H1 (cell line): ENCODE data around the gene INO80C.

Source experiments
- HDAC6 ChIP-seq: IDR thresholded peaks from one replicate; pipeline ENCODE4 v1.7.1; 2012; ENCODE audit warnings: low read depth, mild to moderate bottlenecking, inconsistent platforms, low read length, moderate library complexity
- POLR2A ChIP-seq, 2 experiments: IDR thresholded peaks; 1 replicate in 1 of 2; 2 replicates in 1 of 2; pipeline ENCODE4 v1.6.1; 2011; ENCODE audit warnings: low read depth in 2 of 2, low read length in 2 of 2, mild to moderate bottlenecking in 2 of 2; ENCODE audit errors: control extremely low read depth in 1 of 2
- POLR2AphosphoS5 ChIP-seq: IDR thresholded peaks from 2 replicates; pipeline ENCODE4 v1.6.1; 2011; ENCODE audit warnings: low read depth, low read length
- RXRA ChIP-seq: IDR thresholded peaks from 2 replicates; pipeline ENCODE4 v1.6.1; 2011; ENCODE audit warnings: low read depth, mild to moderate bottlenecking, low read length, moderate library complexity; ENCODE audit not compliant: insufficient read depth
- SIN3A ChIP-seq, 2 experiments: IDR thresholded peaks in 1 of 2; conservative IDR thresholded peaks in 1 of 2; 2 replicates each; pipeline ENCODE4 v1.6.1; 2011 to 2012; ENCODE audit warnings: low read length in 2 of 2, improper control_type of control experiment in 1 of 2, low read depth in 1 of 2, mild to moderate bottlenecking in 1 of 2
- TEAD4 ChIP-seq: IDR thresholded peaks from 2 replicates; pipeline ENCODE4 v1.6.1; 2012; ENCODE audit warnings: low read depth, low read length, inconsistent platforms, mixed read lengths
- YY1 ChIP-seq: IDR thresholded peaks from 2 replicates; pipeline ENCODE4 v1.6.1; 2011; ENCODE audit warnings: low read depth, mild to moderate bottlenecking, low read length
- TF ChIP-seq, protein P1 (sequence below), 3 experiments: IDR thresholded peaks; 1 replicate in 2 of 3; 2 replicates in 1 of 3; pipeline versions ENCODE4 v1.5.1 to v1.6.1; 2011; ENCODE audit warnings: low read length in 3 of 3, mild to moderate bottlenecking in 3 of 3, inconsistent platforms in 2 of 3, low read depth in 1 of 3, moderate library complexity in 1 of 3; ENCODE audit not compliant: insufficient read depth in 1 of 3; ENCODE audit errors: control extremely low read depth in 1 of 3
- TF ChIP-seq, protein P2 (sequence below): IDR thresholded peaks from 2 replicates; pipeline ENCODE4 v1.6.1; 2011; ENCODE audit warnings: low read length, improper control_type of control experiment

DNA sequence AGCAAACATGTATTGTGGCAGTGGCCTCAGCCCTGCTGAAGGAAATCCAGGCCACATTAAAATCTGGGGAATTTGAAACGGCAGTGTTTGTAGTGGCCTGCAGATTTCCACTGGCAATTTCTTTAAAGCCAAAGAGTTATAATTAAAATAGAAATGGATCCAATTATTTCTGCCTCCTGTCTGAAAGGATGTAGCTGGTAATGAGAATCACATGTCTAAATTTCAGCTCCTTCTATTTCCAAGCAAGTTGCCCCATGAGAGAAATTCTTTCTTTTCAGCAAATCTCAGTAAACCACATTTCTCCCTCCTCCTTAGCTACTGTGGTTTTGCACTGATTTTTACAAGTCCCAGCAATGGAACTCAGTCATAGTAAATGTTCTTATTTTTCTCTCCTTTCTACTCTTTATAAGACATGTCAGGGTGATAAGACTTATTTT lies 65.2 kb downstream of the INO80C start:
- TF ChIP-seq, protein P1, sequence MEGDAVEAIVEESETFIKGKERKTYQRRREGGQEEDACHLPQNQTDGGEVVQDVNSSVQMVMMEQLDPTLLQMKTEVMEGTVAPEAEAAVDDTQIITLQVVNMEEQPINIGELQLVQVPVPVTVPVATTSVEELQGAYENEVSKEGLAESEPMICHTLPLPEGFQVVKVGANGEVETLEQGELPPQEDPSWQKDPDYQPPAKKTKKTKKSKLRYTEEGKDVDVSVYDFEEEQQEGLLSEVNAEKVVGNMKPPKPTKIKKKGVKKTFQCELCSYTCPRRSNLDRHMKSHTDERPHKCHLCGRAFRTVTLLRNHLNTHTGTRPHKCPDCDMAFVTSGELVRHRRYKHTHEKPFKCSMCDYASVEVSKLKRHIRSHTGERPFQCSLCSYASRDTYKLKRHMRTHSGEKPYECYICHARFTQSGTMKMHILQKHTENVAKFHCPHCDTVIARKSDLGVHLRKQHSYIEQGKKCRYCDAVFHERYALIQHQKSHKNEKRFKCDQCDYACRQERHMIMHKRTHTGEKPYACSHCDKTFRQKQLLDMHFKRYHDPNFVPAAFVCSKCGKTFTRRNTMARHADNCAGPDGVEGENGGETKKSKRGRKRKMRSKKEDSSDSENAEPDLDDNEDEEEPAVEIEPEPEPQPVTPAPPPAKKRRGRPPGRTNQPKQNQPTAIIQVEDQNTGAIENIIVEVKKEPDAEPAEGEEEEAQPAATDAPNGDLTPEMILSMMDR (IDR thresholded peaks at IDR 0.05; ENCODE audit: control extremely low read depth in 1 of 3, insufficient read depth in 1 of 3, low read depth in 1 of 3, low read length in 3 of 3), result no peak
- TF ChIP-seq, protein P2, sequence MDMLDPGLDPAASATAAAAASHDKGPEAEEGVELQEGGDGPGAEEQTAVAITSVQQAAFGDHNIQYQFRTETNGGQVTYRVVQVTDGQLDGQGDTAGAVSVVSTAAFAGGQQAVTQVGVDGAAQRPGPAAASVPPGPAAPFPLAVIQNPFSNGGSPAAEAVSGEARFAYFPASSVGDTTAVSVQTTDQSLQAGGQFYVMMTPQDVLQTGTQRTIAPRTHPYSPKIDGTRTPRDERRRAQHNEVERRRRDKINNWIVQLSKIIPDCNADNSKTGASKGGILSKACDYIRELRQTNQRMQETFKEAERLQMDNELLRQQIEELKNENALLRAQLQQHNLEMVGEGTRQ, result no peak
- TF ChIP-seq YY1 (no peak), SIN3A (conservative IDR thresholded peaks at IDR 0.05 in 1 of 2, IDR thresholded peaks at IDR 0.05 in 1 of 2; ENCODE audit: low read depth in 1 of 2, low read length in 2 of 2) (no peak), HDAC6 (no peak), POLR2AphosphoS5 (no peak), TEAD4 (no peak), POLR2A (IDR thresholded peaks at IDR 0.05; ENCODE audit: control extremely low read depth in 1 of 2, low read depth in 2 of 2, low read length in 2 of 2) (no peak), RXRA (no peak)
